Measurements from ENCODE around the gene NOTCH1.

NOTCH1 gene

DNA sequence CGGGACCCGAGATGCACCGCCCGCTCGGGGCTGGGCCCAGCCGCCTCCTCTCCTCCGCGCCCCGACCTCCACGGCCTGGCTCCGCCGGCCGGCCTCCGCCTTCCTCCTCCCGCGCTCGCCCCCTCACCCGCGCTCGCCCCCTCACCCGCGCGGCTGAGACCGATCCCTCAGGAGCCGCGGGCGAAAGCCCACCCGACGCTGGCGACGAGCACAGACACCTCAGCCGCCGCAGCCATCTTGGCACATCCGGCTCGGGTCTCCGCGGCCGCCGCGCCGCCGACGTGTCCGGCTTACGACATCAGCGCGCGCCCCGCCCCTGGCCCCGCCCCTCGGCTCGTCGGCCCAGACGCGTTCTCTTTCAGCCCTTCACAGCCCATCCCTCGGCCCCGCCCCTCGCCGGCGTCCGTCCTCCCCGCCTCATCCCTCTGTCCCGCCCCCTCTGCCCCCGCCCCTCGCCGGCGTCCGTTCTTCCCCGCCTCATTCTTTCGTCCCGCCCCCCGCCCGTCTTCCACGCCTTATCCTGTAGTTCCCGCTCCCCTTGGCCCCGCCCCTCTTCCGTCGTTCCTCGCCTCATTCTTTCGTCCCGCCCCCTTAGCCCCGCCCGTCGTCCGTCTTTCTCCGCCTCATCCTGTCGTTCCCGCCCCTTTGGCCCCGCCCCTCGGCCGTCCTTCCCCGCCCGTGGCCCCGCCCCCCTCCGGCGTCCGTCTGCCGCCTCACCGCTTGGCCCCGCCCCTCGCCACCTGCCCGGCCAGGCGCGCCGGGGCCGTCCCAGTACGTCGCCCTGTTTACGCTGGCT, 62.9 kb downstream of the NOTCH1 start, which contains the start of gene SEC16A:
SEC16A (minus strand) TSS at position 248 of the 796 bp plus-strand sequence. CDS start 5,425 bp downstream, outside the sequence.
- no peak for FAIRE-seq

DNA sequence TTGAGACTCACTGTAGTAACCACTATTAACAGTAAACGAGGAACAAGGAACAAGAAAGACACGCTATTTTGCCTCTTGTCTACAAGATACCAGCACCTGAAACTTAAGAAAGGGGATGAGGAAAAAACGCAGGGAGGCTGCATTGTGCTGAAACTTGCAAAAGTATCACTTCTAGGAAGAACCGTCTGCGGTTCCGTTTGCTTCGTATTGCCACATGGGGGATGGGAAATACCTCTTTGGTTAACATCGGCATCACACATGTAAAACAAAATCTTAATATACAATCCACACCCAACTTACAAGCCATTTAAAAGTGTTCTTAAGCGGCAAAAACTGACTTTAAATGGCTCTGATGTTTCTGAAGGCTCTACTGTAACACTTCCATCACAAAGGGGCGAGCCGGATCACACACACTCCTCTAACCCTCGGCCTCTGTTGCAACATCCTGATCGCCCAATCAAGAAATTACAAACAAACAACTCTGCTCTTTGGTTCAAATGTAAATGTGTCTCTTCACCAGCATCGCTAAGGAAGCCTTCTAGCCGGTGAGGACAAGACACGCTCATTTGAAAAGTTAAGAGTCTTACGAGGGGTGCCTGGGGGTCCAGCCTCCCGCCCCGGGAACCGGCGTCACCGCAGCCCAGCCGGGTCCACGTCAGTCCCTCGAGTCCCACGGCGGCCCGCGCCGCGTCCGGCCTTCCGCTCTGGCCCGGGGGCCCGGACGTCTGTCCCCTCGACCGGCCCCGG, 63.6 kb downstream of the NOTCH1 start:
- no peak for FAIRE-seq

DNA sequence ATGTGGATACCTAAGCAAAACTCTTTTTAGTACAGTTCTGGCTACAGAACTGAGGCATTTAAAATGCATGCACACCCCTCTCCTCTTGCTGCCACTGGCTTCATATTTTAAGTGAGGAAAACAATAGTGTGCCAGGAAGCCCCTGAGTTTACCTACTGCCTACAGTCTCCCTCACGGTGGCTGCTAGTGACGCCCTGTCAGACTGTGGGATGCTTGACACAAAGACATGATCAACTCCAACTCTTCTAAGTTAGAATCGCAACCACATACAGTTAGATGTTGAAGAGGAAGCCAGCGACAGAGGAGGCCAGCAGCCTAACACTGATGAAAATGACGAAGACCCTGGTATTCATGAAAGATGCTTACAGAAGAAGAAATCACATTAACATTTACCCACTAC, 64.3 kb downstream of the NOTCH1 start:
- FAIRE-seq = no peak

DNA sequence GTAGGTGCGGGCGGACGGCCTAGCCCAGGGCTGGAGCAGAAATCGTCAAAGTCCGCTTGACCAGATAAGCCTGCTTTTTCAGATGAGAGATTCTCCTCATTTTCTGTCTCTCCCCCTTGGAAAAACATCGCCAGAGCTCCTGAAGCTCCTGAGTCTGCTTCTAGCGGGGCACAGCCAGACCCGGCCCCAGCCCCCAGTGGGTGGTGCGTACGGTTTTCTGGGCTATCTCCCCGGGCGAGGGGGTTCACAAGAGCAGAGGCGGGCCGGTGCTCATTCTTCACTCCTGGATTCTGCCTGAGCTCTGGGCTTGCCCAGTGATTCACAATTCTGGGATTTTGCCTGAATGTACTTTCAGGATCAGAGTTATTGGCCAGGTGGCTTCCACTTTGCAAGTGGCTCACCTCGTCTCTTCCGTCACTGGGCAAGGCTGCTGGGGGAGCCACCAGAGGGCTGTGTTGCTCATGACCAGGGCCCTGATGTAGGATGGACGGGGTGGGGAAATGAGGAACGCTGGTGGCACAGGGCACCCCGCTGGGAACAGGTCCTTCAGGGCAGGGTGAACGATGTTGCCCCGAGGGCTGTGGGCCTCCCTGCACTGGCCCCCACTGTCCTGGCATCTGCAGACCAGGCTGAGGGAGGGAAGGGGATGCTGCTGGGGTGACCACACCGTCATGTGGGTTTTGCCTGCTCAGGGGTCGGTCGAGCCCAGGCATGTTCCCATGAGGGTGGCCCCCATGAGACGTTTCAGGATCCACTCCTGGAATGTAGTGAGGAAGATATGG, 69.3 kb downstream of the NOTCH1 start:
- no peak for FAIRE-seq

GRCh38 chr9:136474974-136475865, 70.6 kb downstream of the NOTCH1 start:
- FAIRE-seq = no peak

- no peak for FAIRE-seq
Observed at GRCh38 chr9:136474021-136474640, 71.7 kb downstream of the NOTCH1 start.

GRCh38 chr9:136473354-136473721, 72.5 kb downstream of the NOTCH1 start:
- FAIRE-seq = no peak

- no peak for FAIRE-seq
Observed at GRCh38 chr9:136472640-136473353, 73.1 kb downstream of the NOTCH1 start.

- FAIRE-seq = no peak
Observed at GRCh38 chr9:136471802-136472487, 73.9 kb downstream of the NOTCH1 start.

- no peak for FAIRE-seq
Observed at GRCh38 chr9:136470792-136471469, 74.9 kb downstream of the NOTCH1 start.

DNA sequence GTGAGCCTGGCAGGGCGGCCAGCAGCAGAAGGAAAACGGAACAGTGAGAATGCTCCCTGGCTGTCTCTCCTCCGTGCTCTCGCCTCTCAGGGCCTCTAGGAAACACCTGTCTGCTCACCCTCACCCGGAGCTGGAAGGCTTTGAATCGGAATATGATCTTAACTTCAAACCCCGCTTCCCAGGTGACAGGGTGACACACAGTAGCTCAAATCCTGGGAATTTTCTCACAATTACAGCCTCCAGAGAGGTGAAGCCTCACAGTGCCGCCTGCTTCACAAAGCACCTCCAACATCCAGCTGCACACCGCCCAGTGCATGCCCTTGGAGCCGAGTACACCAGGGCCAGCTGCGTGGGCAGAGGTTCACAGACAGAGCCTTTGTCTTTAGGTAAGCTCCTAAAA, 75.5 kb downstream of the NOTCH1 start:
- no peak for FAIRE-seq

- FAIRE-seq = no peak
Observed at GRCh38 chr9:136467766-136468165, 78.1 kb downstream of the NOTCH1 start.

- FAIRE-seq = no peak
Observed at GRCh38 chr9:136466155-136466541, 79.7 kb downstream of the NOTCH1 start.

GRCh38 chr9:136465500-136466154, 80.2 kb downstream of the NOTCH1 start:
- no peak for FAIRE-seq

- no peak for FAIRE-seq
Observed at GRCh38 chr9:136464241-136464640, 81.6 kb downstream of the NOTCH1 start.

DNA sequence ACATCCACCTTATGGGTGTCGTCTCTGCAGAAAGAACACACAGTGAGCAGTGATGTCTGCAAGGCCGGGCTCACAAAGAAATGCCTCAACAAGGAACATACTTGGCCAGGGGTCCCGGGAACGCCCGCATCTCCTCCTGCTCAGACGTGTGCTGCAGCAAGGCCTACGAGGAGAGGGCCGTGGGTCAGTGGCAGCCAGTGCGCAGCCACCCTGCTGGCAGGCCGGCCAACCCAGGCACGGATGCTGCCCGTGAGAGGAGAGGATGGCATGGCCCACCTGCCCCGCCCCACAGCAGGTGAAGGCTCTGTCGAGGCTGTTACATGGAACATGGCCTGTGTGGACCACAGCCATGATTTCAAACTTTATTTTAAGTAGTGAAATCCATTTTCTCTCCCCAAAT, 82.3 kb downstream of the NOTCH1 start:
- FAIRE-seq = no peak

- FAIRE-seq = no peak
Observed at GRCh38 chr9:136462664-136463063, 83.2 kb downstream of the NOTCH1 start.

DNA sequence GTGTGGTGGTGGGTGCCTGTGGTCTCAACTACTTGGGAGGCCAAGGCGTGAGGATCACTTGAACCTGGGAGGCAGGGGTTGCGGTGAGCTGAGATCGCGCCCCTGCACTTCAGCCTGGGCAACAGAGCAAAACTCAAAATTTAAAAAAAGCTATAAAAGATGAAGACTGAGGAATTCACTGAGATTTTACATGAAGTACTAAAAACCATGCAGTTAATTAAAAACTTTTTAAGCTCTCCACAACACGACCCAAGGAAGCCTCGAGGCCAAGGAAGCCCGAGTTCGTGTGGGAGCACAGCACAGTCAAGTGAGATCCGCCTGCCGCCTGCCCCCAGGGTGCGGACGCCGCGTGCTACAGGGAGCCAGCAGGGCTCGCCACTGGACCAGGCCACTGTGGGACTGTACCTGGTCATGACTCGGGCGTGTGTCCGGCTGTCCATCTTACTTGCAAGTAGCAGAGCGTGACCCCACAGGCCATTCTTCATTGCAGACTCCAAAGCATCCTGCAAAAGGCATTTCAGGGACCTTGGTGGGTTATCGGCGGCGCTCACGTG, 85.0 kb downstream of the NOTCH1 start:
- FAIRE-seq = no peak

DNA sequence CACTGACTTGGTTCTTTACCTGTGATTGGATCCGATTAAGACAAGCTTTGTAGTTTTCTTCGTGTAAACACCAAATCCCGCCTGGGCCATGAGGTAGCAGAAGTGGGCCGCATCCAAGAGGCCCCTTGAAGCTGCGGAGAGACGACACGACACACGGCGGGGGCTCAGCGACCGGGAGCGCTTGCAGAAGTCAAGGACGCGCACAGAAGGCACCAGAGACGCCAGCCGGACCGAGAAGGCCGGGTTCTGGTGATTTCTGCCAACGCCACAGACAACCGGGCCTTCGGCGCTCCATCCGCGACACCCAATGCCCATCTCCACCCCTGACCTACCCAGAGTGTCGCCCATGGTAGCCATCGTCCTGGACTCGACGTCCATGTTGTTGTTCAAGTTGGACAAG, 86.4 kb downstream of the NOTCH1 start:
- FAIRE-seq = no peak
